ENCODE measurements around the gene SOD2. TPM values are rescaled to one million over a fixed set of nuclear protein-coding genes. Genes with fewer than 3 reads are reported as not detected.
"Not testable (repeated sequence)": the region's sequence is repeated elsewhere in the genome, so short reads cannot be mapped to it uniquely, and the experiment has no call there.

The SOD2 gene
- total RNA-seq, 1 donor from 2014 or later, result 75.2 TPM

DNA sequence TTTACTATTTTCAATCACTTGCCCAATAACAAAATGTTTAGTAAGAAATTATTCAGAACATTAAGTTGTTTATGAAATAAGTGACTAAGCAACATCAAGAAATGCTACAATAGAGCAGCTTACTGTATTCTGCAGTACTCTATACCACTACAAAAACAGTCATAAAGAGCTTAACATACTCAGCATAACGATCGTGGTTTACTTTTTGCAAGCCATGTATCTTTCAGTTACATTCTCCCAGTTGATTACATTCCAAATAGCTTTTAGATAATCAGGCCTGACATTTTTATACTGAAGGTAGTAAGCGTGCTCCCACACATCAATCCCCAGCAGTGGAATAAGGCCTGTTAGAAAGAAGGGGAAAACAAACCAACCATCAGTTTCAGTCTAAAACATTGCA lies 10.7 kb downstream of the SOD2 start:
- no peak for DNase-seq

DNA sequence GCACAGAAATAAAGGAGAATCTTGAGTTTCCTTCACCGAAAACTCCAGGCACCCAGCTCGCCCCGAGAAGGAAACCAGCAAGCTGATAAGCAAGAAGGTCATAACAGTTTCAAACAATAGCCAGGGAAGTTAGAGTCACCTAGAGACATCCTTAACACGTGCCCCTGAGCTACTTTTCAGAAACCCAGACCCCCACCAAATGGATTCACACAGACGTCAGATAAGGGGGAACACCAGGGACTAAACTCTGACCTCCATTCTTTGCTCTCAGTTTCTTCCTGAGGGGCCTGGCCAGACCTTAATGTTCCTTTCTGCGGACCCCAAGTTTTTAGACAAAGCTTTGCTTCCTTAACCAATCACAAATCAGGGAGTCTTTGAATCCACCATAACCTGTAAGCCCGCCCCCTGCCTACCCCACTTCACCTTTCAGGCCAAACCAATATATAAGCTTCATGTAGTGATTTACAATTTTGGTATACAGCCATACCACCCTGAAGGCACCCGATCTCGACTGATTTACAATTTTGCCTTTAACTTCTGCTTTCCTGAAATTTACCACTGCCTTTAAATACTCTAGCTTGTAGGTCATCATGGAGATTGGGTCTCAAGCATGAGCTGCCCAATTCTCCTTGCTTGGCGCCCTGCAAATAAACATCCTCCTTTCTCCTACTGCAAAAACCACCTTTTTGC lies 11.7 kb downstream of the SOD2 start:
- DNase-seq, result no peak

DNA sequence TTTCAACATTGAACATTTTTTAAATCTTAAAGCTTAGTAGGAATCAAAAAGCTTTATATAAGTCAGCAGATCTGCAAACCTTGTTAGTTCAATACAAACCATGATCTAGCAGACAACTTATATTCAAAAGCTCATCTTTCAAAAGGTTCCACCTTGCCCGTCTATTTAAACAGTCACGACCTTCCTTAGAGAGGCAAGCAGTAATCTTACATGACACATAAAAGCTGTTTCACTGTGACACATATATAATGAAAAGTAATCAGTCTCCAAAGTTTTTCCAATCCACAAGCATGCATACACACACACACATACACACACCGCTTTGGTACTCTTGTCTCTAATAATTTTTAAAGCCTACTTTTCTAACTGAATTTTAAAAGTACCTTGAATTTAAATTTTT lies 12.9 kb downstream of the SOD2 start:
- DNase-seq, result no peak

DNA sequence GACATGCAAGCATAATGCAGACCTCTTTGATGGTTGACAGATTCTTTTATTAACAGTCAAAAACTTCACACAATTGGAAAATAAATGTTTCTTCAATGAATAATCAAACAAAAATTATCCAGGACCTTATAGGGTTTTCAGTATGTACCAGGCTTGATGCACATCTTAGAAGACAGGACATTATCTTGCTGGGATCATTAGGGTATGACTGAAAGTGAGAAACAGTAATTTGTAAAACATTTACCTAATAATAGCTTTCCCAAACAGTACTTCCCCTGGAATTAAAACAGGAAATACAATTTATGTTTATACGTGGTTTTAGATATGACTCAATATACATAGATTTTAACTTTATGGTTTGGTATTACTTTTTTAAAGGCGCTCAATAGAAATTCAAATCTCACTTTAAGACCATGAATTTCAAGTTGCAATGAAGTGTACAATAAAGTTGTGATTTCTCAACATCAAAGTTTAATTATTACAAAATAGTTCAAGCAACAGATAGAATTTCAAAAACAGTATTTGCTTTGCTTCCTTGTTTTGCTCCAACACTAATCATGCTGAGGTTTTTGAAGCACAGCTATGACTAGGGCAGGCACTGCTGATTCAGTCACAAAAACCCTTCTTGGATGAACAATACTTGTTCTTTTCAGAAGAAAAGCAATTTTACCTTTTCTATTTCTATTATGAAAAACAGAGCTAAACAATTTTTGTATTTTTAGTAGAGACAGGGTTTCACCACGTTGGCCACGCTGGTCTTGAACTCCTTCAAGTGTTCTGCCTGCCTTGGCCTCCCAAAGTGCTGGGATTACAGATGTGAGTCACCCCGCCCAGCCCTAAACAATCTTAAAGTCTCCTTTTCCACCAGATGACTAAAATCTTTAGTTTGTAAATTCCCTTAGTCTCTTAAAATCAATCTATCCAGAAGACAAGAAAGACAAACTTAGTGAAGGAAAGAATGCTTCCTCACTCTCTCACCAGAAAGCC lies 13.7 kb downstream of the SOD2 start:
- DNase-seq, result no peak

DNA sequence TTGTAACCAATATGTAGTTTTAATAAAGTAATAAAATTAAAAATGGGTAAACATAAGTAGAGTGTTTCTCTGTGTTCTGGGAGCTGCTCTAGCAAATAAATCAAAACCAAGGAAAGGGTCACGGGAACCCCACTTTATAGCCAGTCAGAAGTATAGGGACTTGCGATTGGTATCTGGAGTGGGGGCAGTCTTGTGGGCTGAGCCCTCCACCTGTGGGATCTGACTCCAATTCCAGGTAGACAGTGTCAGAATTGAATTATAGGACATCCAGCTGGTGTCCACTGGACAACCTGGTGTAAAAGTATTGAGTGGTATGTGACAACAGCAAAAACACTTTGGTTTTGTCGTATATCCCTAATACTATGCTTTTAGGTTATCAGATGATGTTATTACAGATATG lies 14.5 kb downstream of the SOD2 start:
- DNase-seq, result no peak

DNA sequence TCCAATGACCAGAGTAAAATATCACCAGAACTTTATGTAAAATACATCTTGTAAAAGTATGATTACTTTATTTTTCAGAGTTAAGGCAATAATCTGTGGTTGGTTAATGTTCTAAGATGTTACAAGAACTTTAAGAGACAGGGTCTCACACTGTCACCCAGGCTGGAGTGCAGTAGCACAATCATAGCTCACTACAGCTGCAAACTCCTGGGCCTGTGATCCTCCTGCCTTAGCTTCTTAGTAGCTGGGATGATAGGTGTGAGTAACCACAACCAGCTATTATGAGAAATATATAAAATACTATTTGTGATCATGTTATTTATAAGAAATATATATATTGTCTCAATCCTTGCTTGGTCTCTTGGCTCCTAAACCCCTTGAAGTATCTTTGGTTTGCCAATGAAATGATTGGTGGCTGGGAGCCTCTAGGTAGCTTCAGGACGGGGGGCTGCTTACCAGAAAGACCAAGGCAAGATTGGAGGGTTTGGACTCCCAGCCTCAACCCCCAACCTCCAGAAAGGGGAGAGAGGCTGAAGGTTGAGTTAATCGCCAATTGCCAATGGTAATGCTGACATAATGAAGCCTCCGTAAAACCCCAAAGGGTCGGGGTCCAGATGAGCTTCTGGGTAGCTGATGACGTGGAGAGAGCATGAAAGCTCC lies 15.4 kb downstream of the SOD2 start:
- DNase-seq, result no peak

DNA sequence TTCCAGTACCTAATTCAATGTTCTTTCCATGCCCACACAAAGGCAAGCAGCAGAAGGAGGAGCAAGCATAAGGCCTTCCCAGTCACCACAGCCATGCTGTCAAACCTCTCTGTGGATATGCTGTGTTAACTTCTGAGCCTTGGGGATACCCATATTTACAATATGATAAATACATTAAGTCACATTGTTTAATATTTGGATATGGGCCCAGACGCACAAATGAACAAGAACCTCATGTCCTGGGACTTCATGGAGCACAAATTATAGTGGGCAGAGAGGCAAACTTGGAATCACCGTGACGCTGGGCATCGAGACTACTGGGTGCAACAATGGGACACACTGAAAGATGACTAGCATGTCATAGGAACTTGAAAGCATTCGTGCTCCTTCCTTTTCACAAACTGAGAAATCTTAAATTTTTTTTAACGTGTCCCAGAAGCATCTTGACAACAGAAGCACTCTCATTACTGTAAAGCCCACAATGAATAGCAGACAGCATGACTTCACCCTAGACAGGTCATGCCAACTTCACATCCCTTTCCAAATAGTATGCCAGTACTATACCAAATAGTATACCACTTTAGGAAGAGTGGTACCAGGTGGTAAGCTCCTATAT lies 16.0 kb downstream of the SOD2 start:
- DNase-seq, result no peak

DNA sequence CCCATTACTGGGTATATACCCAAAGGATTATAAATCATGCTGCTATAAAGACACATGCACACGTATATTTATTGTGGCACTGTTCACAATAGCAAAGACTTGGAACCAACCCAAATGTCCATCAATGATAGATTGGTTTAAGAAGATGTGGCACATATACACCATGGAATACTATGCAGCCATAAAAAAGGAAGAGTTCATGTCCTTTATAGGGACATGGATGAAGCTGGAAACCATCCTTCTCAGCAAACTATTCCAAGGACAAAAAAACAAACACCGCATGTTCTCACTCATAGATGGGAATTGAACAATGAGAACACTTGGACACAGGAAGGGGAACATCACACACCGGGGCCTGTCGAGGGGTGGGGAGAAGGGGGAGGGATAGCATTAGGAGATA lies 16.8 kb downstream of the SOD2 start:
- DNase-seq, result not testable (repeated sequence)

DNA sequence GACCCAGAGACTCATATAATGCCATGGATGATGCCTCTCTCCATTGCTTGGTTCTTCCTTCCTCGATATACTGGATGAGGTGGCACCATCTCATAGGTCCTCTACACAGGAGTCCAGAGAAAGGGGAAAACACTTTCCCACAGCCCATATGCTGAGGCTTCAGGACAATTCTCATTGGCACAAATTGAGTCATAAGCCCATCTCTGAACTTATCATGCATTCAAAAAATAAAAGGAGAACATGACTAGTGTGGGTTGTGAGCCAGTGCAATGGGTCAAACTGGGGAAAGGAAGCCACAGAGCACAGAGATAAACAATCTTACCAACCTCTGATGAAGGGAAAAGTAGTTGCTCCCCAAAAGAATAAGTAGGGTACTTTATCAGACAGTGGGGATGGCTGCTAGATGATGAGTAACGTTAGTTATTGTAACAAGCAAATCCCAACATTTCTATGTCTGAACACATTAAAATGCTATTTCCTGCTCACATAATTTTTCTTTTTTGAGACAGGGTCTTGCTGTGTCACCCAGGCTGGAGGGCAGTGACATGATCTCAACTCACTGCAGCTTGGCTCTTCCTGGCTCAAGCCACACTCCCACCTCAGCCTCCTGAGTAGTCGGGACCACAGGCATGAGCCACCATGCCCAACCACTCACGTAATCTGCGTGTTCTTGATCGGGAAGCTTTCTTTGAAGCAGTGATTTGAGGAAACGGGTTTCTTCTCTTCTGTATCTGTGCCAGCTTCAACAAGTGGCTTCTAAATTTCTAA lies 27.0 kb downstream of the SOD2 start:
- DNase-seq, result no peak

DNA sequence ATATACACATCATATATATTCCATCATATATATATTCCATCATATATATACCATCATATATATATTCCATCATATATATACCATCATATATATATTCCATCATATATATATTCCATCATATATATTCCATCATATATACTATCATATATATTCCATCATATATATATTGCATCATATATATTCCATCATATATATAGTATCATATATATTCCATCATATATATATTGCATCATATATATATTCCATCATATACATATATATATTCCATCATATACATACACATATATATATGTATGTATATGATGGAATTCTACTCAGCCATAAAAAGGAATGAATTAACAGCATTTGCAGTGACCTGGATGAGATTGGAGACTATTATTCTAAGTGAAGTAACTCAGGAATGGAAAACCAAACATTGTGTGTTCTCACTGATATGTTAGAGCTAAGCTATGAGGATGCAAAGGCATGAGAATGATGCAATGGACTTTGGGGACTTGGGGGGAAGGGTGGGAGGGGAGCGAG lies 29.6 kb downstream of the SOD2 start:
- not testable (repeated sequence) for DNase-seq

DNA sequence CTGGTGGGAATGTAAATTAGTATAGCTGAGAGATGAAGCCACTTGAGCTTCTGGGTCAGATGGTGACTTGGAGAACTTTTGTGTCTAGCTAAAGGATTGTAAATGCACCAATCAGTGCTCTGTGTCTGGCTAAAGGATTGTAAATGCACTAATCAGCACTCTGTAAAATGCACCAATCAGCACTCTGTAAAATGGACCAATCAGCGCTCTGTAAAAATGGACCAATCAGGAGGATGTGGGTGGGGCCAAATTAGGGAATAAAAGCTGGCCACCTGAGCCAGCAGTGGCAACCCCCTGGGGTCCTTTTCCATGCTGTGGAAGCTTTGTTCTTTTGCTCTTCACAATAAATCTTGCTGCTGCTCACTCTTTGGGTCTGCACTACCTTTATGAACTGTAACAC lies 31.1 kb downstream of the SOD2 start:
- DNase-seq, result not testable (repeated sequence)

DNA sequence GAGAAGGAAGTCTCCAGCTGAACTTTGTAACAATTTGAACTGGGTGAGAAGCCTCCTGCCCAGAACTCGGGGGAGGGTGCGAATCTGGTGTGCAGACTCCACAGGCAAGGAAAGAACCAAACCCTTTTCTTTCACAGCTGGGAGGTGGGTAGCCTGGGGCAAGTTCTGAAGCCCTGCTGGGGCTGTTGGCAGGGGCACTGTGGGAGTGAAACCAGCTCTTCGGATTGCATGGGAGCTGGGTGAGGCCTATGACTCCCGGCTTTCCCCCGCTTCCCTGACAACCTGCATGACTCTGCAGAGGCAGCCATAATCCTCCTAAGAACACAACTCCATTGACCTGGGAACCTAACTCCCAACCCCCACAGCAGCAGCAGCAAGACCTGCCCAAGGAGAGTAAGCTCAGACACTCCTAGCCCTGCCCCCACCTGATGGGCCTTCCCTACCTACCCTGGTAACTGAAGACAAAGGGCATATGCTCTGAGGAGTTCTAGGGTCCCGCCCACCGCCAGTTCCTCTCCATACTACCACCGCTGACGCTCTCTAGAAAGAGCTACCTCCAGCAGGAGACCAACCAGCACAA lies 37.5 kb downstream of the SOD2 start:
- DNase-seq, result no peak

DNA sequence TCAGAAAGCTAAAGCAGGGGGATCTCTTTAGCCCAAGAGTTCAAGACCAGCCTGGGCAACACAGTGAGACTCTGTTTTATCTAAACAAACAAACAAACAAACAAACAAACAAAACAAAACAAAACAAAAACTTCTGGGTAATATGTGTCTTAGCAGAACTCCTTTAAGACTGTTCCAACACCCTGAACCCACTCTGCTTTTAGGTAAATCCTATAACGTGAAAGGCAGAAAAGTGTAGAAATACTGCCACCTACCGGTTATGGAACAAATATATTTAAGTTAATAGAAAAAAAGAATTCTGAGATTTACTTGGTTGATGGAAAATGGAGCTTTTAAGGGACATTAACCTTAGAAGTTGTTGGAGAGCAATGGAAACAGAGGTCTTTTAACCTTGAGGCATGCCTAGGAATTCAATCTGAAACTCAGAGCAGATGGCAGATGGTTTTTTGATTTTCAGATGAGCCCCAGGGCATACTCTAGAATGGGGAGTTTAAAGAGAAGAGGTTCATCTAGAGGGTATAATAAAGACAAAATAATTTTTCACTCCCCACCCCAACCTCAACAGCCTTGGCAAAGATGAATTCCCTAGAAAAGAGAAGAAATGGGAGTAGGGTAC lies 38.5 kb downstream of the SOD2 start:
- no peak for DNase-seq

DNA sequence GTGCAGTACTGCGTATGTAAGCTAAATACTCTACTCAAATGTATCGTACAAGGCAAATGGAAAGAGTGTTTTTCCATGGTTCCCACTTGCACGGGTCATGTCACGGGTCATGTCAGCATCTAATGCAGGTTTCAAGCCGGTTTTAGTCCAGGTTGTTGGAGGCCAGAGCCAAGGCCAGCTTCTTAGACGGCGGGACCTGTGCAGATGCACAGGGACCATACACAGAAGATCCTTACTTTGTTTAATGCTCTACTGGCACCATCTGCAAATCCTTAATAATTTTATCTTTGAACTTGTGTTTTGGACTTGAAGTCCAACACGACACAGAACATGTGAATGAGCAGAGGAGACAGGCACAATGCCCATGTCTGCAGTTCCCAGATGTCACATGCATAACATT lies 42.7 kb downstream of the SOD2 start:
- DNase-seq, result no peak

DNA sequence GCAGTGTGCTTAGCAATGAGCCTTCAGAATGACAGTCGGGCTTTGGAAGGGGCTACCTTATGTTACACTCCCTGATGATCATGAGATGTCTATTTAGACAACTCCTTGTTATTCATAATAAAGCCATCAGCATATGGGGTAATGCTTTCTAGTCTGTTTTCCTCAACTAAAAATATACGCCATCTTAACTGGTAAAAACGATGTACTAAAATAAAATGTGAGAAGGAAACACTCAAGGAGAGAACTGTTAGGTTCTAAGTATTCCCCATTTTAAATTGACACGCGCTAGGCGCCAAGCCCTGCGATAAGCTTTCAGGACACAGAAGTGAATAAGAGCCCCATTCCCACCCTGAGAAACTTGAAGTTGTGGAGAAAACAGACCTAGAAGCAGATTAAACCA lies 43.6 kb downstream of the SOD2 start:
- no peak for DNase-seq

DNA sequence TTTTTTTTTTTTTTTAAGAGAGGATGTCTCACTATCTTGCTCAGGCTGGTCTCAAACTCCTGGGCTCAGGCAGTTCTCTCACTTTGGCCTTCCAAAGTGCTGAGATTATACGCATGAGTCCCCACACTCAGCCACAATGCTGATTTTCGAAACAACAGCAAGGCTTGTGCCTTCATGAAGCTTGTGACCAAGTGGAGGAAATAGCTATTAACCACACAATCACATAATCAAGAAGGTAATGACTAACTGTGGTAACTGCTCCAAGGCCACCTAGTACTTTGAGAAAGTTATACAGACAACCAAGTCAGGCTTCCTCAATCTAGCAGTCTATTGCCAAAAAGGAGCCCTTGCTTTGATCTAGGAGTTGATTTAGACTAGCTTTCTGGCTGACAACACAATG lies 46.3 kb downstream of the SOD2 start:
- no peak for DNase-seq

DNA sequence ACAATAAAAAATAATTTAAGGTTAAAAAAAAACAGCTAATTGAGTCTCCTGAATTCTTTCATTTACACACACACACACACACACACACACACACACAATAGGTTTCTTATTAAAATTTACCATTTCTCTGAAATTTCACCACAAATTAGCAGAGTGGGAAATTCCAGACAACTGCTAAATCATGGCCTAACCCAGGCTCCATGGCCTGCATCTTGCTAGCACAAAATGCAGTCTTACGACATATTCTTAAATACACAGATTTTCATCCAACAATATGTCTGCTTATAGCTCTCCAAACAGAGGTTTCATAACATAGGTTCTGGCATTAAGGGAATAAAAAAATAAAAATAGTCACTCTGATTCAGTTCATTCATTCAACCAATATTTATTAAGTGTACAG lies 46.9 kb downstream of the SOD2 start:
- no peak for DNase-seq

DNA sequence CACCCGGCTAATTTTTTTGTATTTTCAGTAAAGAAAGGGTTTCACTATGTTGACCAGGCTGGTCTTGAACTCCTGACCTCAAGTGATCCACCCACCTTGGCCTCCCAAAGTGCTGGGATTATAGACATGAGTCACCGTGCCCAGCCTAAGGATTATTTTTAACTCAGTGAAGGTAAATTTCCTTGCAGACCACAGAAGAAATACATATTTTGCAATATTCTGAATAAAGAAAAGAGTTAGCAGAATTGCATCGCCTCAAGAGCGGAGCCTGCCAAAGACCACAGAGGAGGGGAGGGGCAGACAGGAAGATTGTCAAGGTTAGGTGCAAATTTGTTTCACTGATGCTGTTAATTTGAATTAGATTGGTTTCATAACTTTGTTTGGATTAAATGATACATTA lies 47.4 kb downstream of the SOD2 start:
- no peak for DNase-seq
